Tibial artery (tissue), 4 donors: ENCODE results near the gene AFAP1L2.
A peak's percentile ranks its signal among the peaks of the same experiment; 100 is the strongest.

Experiments used
- DNase-seq, 2 donors: peaks; one replicate each; pipeline ENCODE4 v3.0.0-alpha.2; 2019
- H3K27ac ChIP-seq, 2 donors: fragments of 200-600 bp; sonication (generic) in 1 of 2; 1 replicate in 1 of 2; 2 replicates in 1 of 2; pipeline ENCODE4 v1.5.1; 2018 to 2019; ENCODE audit warnings: mild to moderate bottlenecking in 1 of 2
- H3K27me3 ChIP-seq, 2 donors: fragments of 200-600 bp; sonication (generic) in 1 of 2; one replicate each; pipeline versions ENCODE4 v1.5.1 to v1.6.0; 2016 to 2019
- H3K36me3 ChIP-seq, 3 donors: fragments of 200-600 bp; sonication (generic) in 2 of 3; one replicate each; pipeline ENCODE4 v1.5.1; 2016 to 2019; ENCODE audit warnings: mild to moderate bottlenecking in 2 of 3
- H3K4me1 ChIP-seq, 4 donors: fragments of 200-600 bp; sonication (generic) in 2 of 4; 1 replicate in 3 of 4; 2 replicates in 1 of 4; pipeline ENCODE4 v1.5.1; 2016 to 2019
- H3K4me3 ChIP-seq, 2 donors: fragments of 200-600 bp; sonication (generic) in 1 of 2; 1 replicate in 1 of 2; 2 replicates in 1 of 2; pipeline ENCODE4 v1.5.1; 2018 to 2019; ENCODE audit warnings: mild to moderate bottlenecking in 2 of 2
- H3K9me3 ChIP-seq, 3 donors: fragments of 200-600 bp; sonication (generic) in 1 of 3; one replicate each; pipeline ENCODE4 v1.5.1; 2016 to 2019
- intact Hi-C: fragments of 100-400 bp; cut with DNase I; formaldehyde crosslinking; loops from one replicate; pipeline ENCODE4 v1.15.0; 2023; ENCODE audit warnings: low total_unique reads
- TF ChIP-seq, protein P1 (sequence below), 2 experiments: fragments of 200-600 bp in 1 of 2; fragments of 450-650 bp in 1 of 2; IDR thresholded peaks; one replicate each; pipeline ENCODE4 v1.5.1; 2017 to 2019; ENCODE audit warnings: antibody characterized with exemption in 2 of 2, mild to moderate bottlenecking in 1 of 2, moderate library complexity in 1 of 2

Gene AFAP1L2

DNA sequence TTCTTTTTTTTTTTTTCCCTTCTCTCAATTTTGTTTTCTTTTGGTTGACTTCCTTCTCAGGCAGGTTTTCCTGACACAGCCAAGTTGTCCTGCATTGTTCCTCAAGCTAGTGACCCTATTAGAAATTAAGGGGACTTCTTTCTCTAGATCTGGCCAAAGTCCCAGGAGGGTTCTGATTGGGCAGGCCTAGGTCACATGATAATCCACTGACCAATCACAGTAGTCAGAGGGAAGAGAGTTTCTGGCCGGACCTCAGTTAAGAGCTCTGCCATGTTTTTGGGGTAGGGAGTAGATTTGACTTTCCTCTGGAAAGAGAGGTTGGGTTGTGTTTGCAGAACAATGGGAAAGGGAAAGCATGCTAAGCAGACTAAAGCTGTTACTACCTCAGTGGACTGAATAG is 149.1 kb downstream of the AFAP1L2 start:
- no peaks in the 10 kb centered on the region for H3K36me3 ChIP-seq
- H3K4me3 ChIP-seq: no peak overlapping the region
- peaks cover 0 to 4% (median under 1%) of the 10 kb centered on the region in 4 donors for H3K4me1 ChIP-seq
- intact Hi-C loops: no loop called here
- no peak overlapping the region for H3K27ac ChIP-seq
- H3K9me3 ChIP-seq: no peaks in the 10 kb centered on the region
- TF ChIP-seq, protein P1, sequence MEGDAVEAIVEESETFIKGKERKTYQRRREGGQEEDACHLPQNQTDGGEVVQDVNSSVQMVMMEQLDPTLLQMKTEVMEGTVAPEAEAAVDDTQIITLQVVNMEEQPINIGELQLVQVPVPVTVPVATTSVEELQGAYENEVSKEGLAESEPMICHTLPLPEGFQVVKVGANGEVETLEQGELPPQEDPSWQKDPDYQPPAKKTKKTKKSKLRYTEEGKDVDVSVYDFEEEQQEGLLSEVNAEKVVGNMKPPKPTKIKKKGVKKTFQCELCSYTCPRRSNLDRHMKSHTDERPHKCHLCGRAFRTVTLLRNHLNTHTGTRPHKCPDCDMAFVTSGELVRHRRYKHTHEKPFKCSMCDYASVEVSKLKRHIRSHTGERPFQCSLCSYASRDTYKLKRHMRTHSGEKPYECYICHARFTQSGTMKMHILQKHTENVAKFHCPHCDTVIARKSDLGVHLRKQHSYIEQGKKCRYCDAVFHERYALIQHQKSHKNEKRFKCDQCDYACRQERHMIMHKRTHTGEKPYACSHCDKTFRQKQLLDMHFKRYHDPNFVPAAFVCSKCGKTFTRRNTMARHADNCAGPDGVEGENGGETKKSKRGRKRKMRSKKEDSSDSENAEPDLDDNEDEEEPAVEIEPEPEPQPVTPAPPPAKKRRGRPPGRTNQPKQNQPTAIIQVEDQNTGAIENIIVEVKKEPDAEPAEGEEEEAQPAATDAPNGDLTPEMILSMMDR (IDR thresholded peaks at IDR 0.05): no peak
- DNase-seq: no peak
- peaks cover 0 to 5% of the 10 kb centered on the region in 2 donors for H3K27me3 ChIP-seq

DNA sequence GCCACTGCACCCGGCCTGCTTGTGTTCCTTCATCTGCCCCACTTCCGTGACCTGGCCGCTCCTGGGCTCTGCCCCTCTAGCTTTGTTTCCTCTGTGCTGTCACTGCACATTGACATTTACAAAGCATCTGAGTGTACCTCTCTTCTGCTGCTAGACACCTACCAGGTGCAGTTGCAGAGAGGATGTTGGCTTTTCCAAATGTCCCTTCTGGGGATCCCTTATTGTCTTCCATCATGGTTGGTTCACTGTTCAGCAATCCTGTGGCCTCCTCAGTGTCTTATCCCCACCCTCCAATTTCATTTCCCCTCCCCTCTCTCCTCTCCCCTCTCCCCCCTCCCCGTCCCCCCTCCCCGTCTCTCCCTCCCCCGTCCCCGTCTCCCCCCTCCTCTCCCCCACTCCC is 151.4 kb downstream of the AFAP1L2 start:
- no peak overlapping the region for H3K27ac ChIP-seq

DNA sequence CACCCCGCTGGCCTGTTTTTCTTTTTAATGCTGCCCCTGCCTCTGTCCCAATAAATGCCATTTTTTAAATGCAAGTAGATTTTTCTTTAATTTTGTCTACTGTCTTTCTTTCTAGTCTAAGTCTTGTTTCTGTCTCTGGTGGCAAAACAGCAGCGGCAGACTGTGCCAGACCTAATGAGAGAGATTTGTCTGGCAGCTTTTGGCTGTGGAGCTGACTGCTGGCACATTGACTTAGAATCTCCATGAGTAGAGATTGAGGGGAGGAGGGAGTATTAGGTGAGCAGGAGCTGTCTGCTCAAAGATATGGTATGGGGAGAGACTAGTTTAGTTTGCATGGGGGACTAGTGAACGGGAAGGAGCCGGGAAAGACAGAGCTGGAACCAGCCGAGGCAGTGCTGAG is 152.2 kb downstream of the AFAP1L2 start:
- TF ChIP-seq, protein P1 (IDR thresholded peaks at IDR 0.05): no peak
- Histone ChIP-seq H3K36me3 (no peaks in the 10 kb centered on the region), H3K27me3 (peaks cover 0 to 5% of the 10 kb centered on the region in 2 donors), H3K4me1 (no peaks in the 10 kb centered on the region), H3K4me3 (no peak overlapping the region), H3K27ac (no peak overlapping the region), H3K9me3 (no peaks in the 10 kb centered on the region)
- no peak for DNase-seq
- intact Hi-C loops: no loop called here

More for the DNA sequence above, 151.4 kb downstream of the AFAP1L2 start:
- Histone ChIP-seq H3K36me3 (no peaks in the 10 kb centered on the region), H3K4me3 (no peak overlapping the region), H3K9me3 (no peaks in the 10 kb centered on the region), H3K4me1 (no peaks in the 10 kb centered on the region), H3K27me3 (peaks cover 0 to 5% of the 10 kb centered on the region in 2 donors)
- DNase-seq: peak in 1 of 2 donors; percentile 25
- TF ChIP-seq, protein P1 (IDR thresholded peaks at IDR 0.05): no peak
- intact Hi-C loops: no loop called here

DNA sequence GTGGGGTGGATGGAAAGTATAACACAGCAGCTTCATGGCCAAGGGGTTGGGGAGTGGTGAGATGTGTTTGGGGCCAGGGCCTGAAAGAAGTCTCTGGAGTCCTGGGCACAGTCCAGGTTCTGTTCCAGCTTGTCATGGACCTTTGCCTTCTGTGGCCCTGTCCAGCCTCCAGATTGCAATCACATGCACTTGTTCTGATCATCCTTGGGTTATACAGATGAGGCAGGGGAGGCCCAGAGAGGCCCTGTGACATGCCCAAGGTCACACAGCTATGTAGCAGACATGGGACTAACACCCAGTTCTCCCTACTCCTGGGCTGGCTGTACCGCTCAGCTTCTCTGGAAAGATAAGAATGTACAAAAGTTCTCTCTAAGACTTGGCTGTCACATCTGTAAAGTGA is 153.6 kb downstream of the AFAP1L2 start:
- no peak for DNase-seq
- intact Hi-C loops: no loop called here
- TF ChIP-seq, protein P1 (IDR thresholded peaks at IDR 0.05): no peak
- H3K4me1 ChIP-seq: peaks cover 0 to 2% (median 0%) of the 10 kb centered on the region in 4 donors
- no peak overlapping the region for H3K4me3 ChIP-seq
- H3K27me3 ChIP-seq: peaks cover 0 to 5% of the 10 kb centered on the region in 2 donors
- no peaks in the 10 kb centered on the region for H3K9me3 ChIP-seq
- no peaks in the 10 kb centered on the region for H3K36me3 ChIP-seq
- H3K27ac ChIP-seq: no peak overlapping the region

DNA sequence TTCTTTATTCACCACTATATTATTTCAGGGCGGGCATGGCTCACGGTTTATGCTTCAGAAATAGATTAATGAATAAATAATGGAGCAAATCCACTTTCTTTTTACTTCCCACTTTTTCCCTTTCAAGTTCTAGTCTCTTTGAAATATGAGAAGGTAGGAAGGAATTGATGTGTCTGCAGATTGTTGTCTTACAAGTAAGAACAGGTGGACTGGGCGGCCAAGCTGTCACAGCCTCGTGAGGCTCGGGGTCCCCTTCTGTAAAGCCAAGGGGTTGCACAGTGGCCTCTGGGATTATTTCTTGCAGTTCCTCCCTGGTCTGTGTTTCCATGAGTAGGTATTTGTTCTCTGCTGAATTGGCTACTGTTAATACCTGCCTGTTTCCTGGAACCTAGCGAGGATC is 154.1 kb downstream of the AFAP1L2 start:
- intact Hi-C loops: no loop called here
- Histone ChIP-seq H3K4me1 (peaks cover 0 to 2% (median 0%) of the 10 kb centered on the region in 4 donors), H3K27me3 (peaks cover 0 to 5% of the 10 kb centered on the region in 2 donors), H3K36me3 (no peaks in the 10 kb centered on the region), H3K4me3 (no peak overlapping the region), H3K27ac (no peak overlapping the region), H3K9me3 (no peaks in the 10 kb centered on the region)
- TF ChIP-seq, protein P1 (IDR thresholded peaks at IDR 0.05): no peak
- no peak for DNase-seq
